GM19324 (cell line): Measurements from ENCODE around the gene NPAS3.

Experiments
- ATAC-seq: cut with Tn5 transposase; IDR thresholded peaks from one replicate; pipeline ENCODE4 v1.9.1; 2021; ENCODE audit warnings: mild to moderate bottlenecking, moderate library complexity; ENCODE audit not compliant: unreplicated experiment, low FRiP score

The NPAS3 gene

GRCh38 chr14:33711811-33712216, 773.1 kb downstream of the NPAS3 start:
- ATAC-seq = no peak

GRCh38 chr14:33714527-33715226, 776.0 kb downstream of the NPAS3 start:
- no peak for ATAC-seq

- no peak for ATAC-seq
Measured at GRCh38 chr14:33715227-33715528, 776.5 kb downstream of the NPAS3 start.

- ATAC-seq = no peak
Measured at GRCh38 chr14:33716921-33717320, 778.2 kb downstream of the NPAS3 start.

- no peak for ATAC-seq
Measured at GRCh38 chr14:33717866-33718265, 779.2 kb downstream of the NPAS3 start.

GRCh38 chr14:33720284-33720787, 781.7 kb downstream of the NPAS3 start:
- no peak for ATAC-seq

GRCh38 chr14:33726685-33727084, 788.0 kb downstream of the NPAS3 start:
- ATAC-seq = no peak

GRCh38 chr14:33727606-33728005, 788.9 kb downstream of the NPAS3 start:
- ATAC-seq = no peak

- no peak for ATAC-seq
Measured at GRCh38 chr14:33728010-33728498, 789.4 kb downstream of the NPAS3 start.

- ATAC-seq = no peak
Measured at GRCh38 chr14:33730156-33730555, 791.5 kb downstream of the NPAS3 start.

- ATAC-seq = no peak
Measured at GRCh38 chr14:33732175-33732574, 793.5 kb downstream of the NPAS3 start.

GRCh38 chr14:33733310-33733709, 794.6 kb downstream of the NPAS3 start:
- no peak for ATAC-seq

- no peak for ATAC-seq
Measured at GRCh38 chr14:33733721-33734120, 795.0 kb downstream of the NPAS3 start.

GRCh38 chr14:33734387-33734786, 795.7 kb downstream of the NPAS3 start:
- no peak for ATAC-seq

GRCh38 chr14:33736299-33736825, 797.7 kb downstream of the NPAS3 start:
- no peak for ATAC-seq

GRCh38 chr14:33736979-33737378, 798.3 kb downstream of the NPAS3 start:
- no peak for ATAC-seq

- no peak for ATAC-seq
Measured at GRCh38 chr14:33737446-33737845, 798.8 kb downstream of the NPAS3 start.

- ATAC-seq = no peak
Measured at GRCh38 chr14:33738029-33738428, 799.4 kb downstream of the NPAS3 start.

GRCh38 chr14:33738491-33738890, 799.8 kb downstream of the NPAS3 start:
- no peak for ATAC-seq

GRCh38 chr14:33740531-33740930, 801.9 kb downstream of the NPAS3 start:
- no peak for ATAC-seq

GRCh38 chr14:33742166-33742565, 803.5 kb downstream of the NPAS3 start:
- no peak for ATAC-seq

- no peak for ATAC-seq
Measured at GRCh38 chr14:33745163-33745562, 806.5 kb downstream of the NPAS3 start.
